Occipital lobe (tissue), 2 donors: ENCODE measurements around the gene WDSUB1. TPM values are rescaled to one million over a fixed set of nuclear protein-coding genes. Genes with fewer than 3 reads are reported as not detected.
A peak's percentile ranks its signal among the peaks of the same experiment; 100 is the strongest.

ENCODE experiments used
- DNase-seq: peaks from one replicate; lab custom pipeline; 2025; lab: John Stamatoyannopoulos, UW
- total RNA-seq: library from RNA; depleted of rRNA; stranded (reverse); fragments of >200 nt; gene quantifications from one replicate; pipeline ENCODE4 v1.2.3, GENCODE V29; 2014

WDSUB1 gene, protein sequence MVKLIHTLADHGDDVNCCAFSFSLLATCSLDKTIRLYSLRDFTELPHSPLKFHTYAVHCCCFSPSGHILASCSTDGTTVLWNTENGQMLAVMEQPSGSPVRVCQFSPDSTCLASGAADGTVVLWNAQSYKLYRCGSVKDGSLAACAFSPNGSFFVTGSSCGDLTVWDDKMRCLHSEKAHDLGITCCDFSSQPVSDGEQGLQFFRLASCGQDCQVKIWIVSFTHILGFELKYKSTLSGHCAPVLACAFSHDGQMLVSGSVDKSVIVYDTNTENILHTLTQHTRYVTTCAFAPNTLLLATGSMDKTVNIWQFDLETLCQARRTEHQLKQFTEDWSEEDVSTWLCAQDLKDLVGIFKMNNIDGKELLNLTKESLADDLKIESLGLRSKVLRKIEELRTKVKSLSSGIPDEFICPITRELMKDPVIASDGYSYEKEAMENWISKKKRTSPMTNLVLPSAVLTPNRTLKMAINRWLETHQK
- total RNA-seq, result 30.9 TPM

DNA sequence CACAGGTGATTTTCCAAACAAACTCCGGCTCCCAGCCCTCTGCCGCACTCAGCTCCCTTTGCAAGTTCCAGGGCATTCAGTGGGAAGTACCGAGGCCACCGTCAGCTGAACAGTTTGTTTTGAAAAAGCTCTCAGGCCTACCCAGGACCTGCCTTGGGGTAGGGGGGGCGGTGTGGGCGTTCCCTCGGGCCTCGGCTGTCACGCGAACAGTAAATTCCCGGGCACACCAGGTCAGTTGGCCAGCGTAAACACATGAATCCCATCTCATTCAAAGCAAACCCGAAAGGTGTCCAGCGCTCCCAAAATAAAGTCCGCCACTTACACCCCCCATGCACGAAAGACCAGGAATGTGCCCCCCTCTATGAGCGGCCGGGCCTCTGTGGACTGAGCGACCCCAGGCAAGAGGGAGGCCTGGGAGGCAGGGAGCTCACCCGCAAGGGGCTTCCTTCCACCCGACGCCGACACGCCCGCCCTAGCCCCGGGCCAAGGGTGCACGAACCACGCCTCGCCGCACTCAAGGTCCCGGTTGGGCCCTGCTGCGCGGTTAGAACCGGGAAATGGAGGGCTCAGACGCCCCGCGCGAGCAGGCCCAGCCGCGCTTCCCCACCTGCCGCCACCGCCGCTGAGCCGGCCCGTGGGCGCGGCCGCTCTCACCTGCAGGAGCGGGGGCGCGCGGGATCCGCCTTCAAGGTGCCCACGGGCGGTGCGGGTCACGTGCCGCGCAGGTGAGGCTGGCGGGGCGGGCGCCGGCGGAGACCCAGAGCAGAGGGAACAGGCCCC is at the start of gene WDSUB1:
Gene WDSUB1, minus strand, starts transcription at position 775 of the 780 bp plus-strand sequence. CDS start 3,634 bp downstream, outside the sequence.
- DNase-seq, result peak; percentile 33

DNA sequence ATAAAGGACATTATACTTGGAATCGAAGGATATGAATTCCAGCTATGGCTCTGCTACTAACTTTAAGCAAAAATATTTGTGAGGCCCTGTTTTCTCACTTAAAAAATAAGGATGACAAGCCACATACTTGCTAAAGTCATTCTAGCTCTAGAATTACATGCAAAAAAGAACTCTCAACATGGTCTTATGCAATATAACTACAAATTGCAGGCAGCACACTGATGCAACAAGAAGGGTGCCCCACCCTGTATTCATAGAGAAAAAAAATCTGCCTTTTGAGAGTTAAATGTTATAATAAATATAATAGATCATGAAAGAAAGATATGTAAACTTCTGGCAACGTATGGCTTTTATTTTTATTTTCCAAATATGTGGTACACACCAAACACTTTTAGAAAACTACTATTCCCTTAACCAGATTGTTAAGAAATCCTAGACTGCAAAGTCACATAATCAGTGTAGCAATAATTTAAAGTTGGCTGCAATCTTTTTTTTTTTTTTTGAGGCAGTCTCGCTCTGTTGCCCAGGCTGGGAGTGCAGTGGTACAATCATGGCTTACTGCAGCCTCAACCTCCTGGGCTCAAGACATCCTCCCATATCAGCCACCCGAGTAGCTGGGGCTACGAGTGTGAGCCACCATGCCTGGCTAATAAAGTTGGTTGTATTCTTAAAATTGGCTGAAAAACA is 40.2 kb upstream of the WDSUB1 start:
- no peak for DNase-seq

DNA sequence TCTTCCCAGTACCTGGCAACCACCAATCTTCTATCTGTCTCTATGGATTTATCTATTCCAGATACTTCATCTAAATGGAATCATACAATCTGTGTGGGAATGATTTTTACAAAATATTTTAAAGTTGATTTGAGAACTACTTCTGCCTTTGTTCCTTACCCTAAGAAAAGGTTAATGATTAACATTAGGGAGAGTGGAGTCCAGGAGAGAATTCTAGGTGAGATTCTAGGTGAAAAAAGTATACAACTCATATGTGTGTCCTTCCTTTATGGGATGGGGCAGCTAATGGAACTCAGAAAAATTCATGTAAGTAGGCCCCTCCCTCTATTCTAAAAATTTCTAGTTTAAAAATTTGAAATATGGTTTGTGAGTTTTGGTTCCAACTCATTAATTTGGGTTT is 35.9 kb upstream of the WDSUB1 start:
- DNase-seq, result no peak

DNA sequence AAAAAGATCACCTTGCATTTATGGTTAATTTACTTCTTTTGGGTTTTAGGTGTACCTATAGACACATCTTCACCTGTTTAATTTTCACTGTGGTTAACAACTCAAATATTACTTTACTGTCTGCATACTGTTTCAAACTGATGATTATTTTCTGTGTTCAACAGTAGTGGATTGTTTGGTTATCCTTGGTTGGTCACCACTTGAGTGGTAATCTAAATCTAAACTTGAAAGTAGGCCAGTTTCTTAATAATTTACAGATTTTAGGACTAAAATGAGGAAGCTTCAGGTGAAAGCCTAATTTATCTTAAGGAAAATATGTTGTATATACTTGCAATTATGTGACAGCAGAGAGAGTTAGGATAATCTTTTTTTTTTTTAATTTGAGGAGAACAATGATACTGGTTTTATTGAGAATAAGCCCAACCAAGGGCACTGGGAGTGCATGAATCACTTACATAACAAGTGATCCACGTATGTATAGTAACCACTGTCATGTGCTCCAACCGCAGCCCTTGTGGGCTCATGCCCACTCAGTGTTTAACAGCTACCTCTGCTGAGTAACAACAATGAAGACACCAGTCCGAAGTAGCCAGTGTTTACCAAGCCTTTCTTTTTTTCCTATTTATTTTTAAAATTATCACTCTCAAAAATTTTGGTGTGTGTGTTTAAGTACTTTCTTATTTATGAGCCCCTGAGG is 31.0 kb upstream of the WDSUB1 start:
- no peak for DNase-seq

DNA sequence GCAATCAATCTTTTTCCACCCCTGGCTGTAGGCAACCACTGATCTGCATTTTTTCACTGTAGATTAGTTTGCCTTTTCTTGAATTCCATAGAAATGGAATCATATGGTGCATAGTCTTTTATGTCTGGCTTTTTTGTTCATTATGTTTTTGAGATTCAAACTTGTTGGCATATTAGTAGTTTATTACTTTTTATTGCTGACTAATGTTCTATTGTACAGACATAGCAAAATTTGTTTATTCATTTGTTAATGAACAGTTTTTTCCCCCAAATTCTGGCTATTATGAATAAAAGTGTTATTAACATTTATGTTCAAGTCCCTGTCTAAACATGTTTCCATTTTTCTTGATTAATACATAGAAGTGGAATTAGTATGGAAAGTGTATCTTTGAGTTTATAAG is 21.4 kb upstream of the WDSUB1 start:
- DNase-seq, result no peak

- no peak for DNase-seq
Observed at GRCh38 chr2:159300586-159300985, 14.1 kb upstream of the WDSUB1 start.

- DNase-seq, result no peak
Observed at GRCh38 chr2:159298967-159299366, 12.5 kb upstream of the WDSUB1 start.

DNA sequence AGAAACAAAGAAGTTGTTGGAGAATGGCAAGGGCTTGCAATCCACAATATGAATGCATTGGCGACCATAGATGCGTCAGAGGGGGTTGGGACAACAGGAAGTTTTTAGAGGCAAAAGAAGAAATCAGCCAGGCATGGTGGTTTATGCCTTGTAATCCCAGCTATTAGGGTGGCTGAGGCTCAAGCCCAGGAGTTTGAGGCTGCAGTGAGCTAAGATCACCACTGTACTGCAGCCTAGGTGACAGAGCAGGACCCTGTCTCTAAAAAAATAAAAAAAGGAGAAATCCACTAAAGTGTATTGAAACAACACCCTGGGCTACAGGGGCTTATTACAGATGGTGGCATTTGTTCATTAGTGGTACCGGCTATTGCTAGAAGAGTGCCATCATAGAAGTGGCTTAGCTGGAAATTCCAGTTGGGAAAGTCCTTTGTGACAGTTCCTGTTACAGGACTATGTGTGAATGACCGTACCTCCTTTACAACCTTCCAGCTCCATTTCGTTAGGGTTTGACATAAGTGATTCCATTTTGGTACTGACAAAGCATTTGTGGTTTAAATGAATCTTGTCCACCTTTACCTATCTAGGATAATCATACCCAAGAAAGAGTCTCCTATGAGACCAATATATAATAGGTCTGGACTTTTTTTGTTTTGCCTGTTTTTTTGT is 10.7 kb upstream of the WDSUB1 start:
- no peak for DNase-seq

- no peak for DNase-seq
Observed at GRCh38 chr2:159292157-159292556, 5.7 kb upstream of the WDSUB1 start.

GRCh38 chr2:159290289-159290907 is 3.9 kb upstream of the WDSUB1 start:
- DNase-seq, result no peak

DNA sequence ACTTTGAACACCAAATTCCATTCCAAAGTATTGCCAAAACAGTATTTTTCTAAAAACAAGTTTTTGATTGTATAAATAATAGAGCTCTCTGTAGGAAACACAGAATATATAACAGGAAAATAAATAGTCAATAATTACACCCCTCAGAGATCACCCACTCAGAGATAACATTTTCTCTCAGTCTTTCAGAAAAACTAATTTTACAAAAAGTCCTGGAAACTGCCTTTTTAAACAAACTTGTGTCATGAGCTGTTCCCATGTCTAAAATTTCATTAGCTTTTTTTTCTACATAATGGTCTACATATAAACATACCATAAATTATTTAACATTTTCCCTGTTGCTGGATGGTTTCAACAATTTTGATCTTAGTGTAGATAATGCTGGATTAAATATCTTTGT is 1.2 kb upstream of the WDSUB1 start:
- DNase-seq, result no peak

DNA sequence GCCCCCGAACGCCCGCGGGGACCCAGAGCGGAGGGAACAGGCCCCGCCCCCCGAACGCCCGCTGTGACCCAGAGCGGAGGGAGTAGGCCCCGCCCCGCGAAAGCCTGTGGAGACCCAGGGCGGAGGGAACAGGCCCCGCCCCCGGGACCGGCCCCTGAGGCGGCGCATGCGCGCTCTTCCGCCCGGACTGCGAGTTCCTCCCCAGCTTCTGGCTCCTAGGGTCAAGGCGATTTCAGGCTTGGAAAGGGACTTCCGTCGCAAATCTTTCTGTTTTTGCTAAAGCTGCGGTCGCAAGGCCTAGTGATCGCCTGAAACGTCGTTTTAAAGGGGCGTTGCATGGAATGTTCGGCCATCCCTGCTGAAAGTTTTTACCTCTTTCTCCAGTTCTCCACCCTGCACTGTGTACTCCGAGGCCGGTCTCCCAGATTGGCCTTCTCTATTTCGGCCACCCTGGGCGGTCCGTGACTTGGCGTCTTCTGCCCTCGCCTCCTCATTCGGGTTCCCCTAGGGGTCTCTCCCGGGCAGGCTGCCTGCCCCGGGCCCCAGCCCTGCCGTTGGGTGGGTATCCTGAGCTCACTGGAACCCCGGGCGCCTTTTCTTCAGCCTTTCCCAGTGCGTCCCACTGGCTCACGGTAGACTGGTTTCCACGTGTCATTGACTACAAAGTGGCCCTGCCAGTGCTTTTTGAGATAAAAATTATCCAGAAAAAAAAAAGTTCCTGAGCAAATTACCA is 372 bp upstream of the WDSUB1 start:
- DNase-seq, result peak; percentile 98

DNA sequence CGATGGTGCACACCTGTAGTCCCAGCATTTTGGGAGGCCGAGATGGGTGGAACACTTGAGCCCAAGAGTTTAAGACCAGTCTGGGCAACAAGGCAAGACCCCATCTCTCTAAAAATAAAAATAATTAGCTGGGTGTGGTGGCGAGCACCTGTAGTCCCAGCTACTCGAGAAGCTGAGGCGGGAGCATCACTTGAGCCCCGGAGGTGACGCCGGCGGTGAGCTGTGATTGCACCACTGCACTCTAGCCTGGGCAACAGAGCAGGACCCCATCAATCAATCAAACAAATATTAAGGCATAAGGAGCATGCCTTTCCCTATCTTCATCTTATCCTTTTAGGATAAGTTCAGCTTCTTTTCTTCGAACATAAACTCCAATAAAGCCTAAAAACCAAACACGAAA is 1.1 kb downstream of the WDSUB1 start:
- no peak for DNase-seq

DNA sequence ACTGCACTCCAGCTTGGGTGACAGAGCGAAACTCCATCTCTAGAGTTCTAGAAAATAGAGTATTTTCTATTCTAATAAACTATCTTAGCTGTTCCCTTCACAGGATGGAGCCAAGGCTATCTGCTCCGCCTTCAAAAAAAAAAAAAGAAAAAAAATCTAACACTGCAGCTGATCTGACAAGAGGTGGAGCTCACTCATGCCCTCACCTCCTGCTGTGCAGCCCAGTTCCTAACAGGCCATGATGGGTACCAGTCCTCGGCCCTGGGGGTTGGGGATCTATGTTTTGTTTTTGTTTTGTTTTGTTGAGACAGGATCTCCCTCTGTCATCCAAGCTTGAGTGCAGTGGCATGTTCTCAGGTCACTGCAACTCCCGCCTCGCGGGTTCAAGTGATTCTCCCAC is 3.0 kb downstream of the WDSUB1 start:
- DNase-seq, result no peak

DNA sequence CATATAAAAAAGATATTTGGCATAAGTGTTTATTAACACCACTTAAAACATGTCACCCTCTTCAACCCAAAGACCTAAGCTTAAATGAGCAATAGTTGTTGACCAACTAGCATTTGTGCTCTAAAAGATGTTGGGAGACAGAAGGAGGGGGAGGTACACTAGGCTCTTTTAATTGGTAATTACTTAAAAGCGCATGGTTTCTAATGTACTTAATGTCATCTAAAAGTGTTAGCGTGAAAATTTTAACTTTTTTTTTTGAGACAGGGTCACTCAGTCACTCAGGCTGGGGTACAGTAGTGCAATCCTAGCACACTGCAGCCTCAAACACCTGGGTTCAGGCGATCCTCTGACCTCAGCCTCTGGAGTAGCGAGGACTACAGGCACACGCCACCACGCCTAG is 5.5 kb downstream of the WDSUB1 start:
- no peak for DNase-seq

GRCh38 chr2:159279700-159280099 is 6.8 kb downstream of the WDSUB1 start:
- no peak for DNase-seq

DNA sequence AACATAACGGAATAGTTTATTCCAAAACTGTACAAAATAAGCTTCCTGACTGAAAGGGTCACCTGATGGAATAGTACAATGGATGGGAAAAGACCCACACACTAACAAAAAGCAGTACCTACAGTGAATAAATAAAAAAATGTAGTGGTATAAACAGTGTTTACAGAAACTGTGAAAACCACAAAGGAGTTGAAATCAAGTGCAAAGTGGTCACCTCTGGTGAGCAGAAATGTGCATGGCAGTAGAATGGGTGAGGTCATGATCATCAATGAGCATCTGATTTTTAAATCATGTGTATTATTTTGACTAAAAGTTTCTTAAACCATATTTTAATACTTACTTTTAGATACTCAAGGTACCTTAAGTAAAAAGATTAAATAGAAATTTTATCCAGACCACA is 11.4 kb downstream of the WDSUB1 start:
- no peak for DNase-seq

DNA sequence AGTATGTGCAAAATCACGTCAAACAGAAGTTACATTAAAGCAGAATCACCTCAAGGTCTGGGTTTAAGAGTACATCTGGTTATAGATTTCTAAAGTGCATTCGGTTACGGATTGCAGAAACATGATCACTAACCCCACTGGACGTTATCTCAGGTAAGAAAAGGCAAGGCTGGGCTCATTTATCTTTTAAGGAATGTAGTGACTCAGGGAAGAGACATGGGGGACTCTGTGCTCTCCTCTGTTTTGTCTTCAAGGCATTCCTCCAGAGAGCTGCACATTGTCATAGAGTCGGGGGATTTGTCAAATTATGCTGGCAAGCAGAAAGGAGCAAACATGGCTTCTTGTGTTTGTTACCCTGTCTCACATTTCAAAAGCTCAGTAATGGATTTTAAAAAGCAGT is 14.3 kb downstream of the WDSUB1 start:
- no peak for DNase-seq

- no peak for DNase-seq
Observed at GRCh38 chr2:159270744-159271379, 15.6 kb downstream of the WDSUB1 start.
